NCI-H1436 treated with DMSO at 0.1 percent for 48 hours (cell line): ENCODE measurements around the gene RALGAPB.

Source experiments
- DNase-seq: peaks from one replicate; lab custom pipeline; 2025; lab: John Stamatoyannopoulos, UW

The RALGAPB gene

GRCh38 chr20:38612751-38613515 lies 140.3 kb downstream of the RALGAPB start:
- no peak for DNase-seq

- no peak for DNase-seq
Measured at GRCh38 chr20:38615283-38615682, 142.6 kb downstream of the RALGAPB start.

- no peak for DNase-seq
Measured at GRCh38 chr20:38616457-38616856, 143.8 kb downstream of the RALGAPB start.

GRCh38 chr20:38617011-38617829 lies 144.6 kb downstream of the RALGAPB start:
- no peak for DNase-seq

- no peak for DNase-seq
Measured at GRCh38 chr20:38617830-38618196, 145.2 kb downstream of the RALGAPB start.

- no peak for DNase-seq
Measured at GRCh38 chr20:38620441-38620840, 147.8 kb downstream of the RALGAPB start.

- no peak for DNase-seq
Measured at GRCh38 chr20:38623061-38623460, 150.4 kb downstream of the RALGAPB start.

- DNase-seq: no peak
Measured at GRCh38 chr20:38624084-38624483, 151.4 kb downstream of the RALGAPB start.

GRCh38 chr20:38625896-38626295 lies 153.3 kb downstream of the RALGAPB start:
- DNase-seq: no peak

- DNase-seq: no peak
Measured at GRCh38 chr20:38626921-38627659, 154.4 kb downstream of the RALGAPB start.
